Smooth muscle cell (in vitro differentiated cells): Measurements from ENCODE around the gene POLL. TPM values are rescaled to one million over a fixed set of nuclear protein-coding genes. Genes with fewer than 3 reads are reported as not detected.

Source experiments
- DNase-seq: peaks from one replicate; lab custom pipeline; 2025; ENCODE audit not compliant: unreplicated experiment; lab: John Stamatoyannopoulos, UW
- H2AFZ ChIP-seq: fragments of 200-600 bp; sonication (generic); 2 replicates; pipeline ENCODE4 v1.6.0; 2016; ENCODE audit warnings: antibody characterized with exemption, low read depth, mild to moderate bottlenecking
- H3F3A ChIP-seq: fragments of 200-600 bp; sonication (generic); 2 replicates; pipeline ENCODE4 v1.6.0; 2017; ENCODE audit warnings: antibody characterized with exemption, low read depth
- H3K27ac ChIP-seq: fragments of 200-600 bp; sonication (generic); 2 replicates; pipeline ENCODE4 v1.5.1; 2016; ENCODE audit warnings: low read depth, mild to moderate bottlenecking
- H3K27me3 ChIP-seq: fragments of 200-600 bp; sonication (generic); 2 replicates; pipeline ENCODE4 v1.6.1; 2016; ENCODE audit warnings: low read depth, mild to moderate bottlenecking
- H3K36me3 ChIP-seq: fragments of 200-600 bp; sonication (generic); 2 replicates; pipeline ENCODE4 v1.5.1; 2016; ENCODE audit warnings: low read depth
- H3K4me1 ChIP-seq: fragments of 200-600 bp; sonication (generic); 2 replicates; pipeline ENCODE4 v1.5.1; 2016; ENCODE audit warnings: low read depth
- H3K4me2 ChIP-seq: fragments of 200-600 bp; sonication (generic); 2 replicates; pipeline ENCODE4 v1.6.0; 2016; ENCODE audit warnings: mild to moderate bottlenecking
- H3K4me3 ChIP-seq: fragments of 200-600 bp; sonication (generic); 2 replicates; pipeline ENCODE4 v1.5.1; 2016; ENCODE audit warnings: mild to moderate bottlenecking
- H3K79me2 ChIP-seq: fragments of 200-600 bp; sonication (generic); 2 replicates; pipeline ENCODE4 v1.6.0; 2016; ENCODE audit warnings: low read depth, mild to moderate bottlenecking
- H3K9ac ChIP-seq: fragments of 200-600 bp; sonication (generic); 2 replicates; pipeline ENCODE4 v1.6.0; 2016; ENCODE audit warnings: low read depth
- H3K9me3 ChIP-seq: fragments of 200-600 bp; sonication (generic); replicated peaks from 2 replicates; pipeline ENCODE4 v1.5.1; 2016; ENCODE audit warnings: low read depth
- H4K20me1 ChIP-seq: fragments of 200-600 bp; sonication (generic); 2 replicates; pipeline ENCODE4 v1.6.0; 2016; ENCODE audit warnings: low read depth
- WGBS: methylation state at CpG from one replicate; pipeline ENCODE4 v1.1.7; 2016; ENCODE audit warnings: low lambda C conversion rate; 5-methylcytosine and 5-hydroxymethylcytosine counted together
- polyA plus RNA-seq: library from polyadenylated mRNA; unstranded; fragments of >200 nt; fragmentation: Nextera tagmentation; extraction: Ambion mirVana; gene quantifications from 2 replicates; pipeline ENCODE4 v1.2.1, GENCODE V29; 2016
- total RNA-seq: library from RNA; depleted of rRNA; stranded (reverse); fragments of >200 nt; gene quantifications from 2 replicates; pipeline ENCODE4 v1.2.3, GENCODE V29; 2014
- TF ChIP-seq, protein P1 (sequence below): fragments of 200-600 bp; sonication (generic); IDR thresholded peaks from 2 replicates; pipeline ENCODE4 v1.5.1; 2017; ENCODE audit warnings: borderline replicate concordance, mild to moderate bottlenecking, antibody characterized with exemption; ENCODE audit not compliant: insufficient read depth, poor library complexity, severe bottlenecking

The POLL gene
- total and polyA plus RNA-seq, 2 experiments from 2014 or later, result 14.6 to 15.1 TPM

DNA sequence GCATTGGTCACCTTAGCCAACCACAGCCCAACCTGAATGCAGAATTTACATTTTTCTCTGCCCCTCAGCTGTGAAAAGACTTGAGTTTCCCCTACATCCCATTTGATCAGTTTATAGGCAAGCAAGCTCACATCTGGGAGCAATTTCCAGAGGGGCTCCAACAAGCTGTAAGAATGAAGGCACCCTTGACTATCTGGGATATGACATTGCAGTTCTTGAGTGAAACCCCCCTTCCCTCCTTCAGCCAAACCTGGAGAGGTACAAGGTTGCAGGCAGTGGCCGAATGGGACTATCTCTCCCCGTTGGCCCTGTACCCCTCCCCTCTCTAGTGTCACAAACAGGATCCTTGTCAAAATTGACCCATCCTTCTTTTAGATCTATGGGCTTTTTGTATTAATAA lies 30.5 kb downstream of the POLL start:
- Histone ChIP-seq H3K4me2 (no peak overlapping the region), H3K27me3 (no peaks in the 10 kb centered on the region), H4K20me1 (no peaks in the 10 kb centered on the region), H3K4me3 (no peak overlapping the region), H3K9me3 (no peaks in the 10 kb centered on the region), H3K9ac (no peak overlapping the region), H3K36me3 (no peaks in the 10 kb centered on the region), H3F3A (no peaks in the 10 kb centered on the region), H3K79me2 (no peaks in the 10 kb centered on the region), H3K4me1 (no peaks in the 10 kb centered on the region), H3K27ac (no peak overlapping the region), H2AFZ (no peak overlapping the region)
- TF ChIP-seq, protein P1, sequence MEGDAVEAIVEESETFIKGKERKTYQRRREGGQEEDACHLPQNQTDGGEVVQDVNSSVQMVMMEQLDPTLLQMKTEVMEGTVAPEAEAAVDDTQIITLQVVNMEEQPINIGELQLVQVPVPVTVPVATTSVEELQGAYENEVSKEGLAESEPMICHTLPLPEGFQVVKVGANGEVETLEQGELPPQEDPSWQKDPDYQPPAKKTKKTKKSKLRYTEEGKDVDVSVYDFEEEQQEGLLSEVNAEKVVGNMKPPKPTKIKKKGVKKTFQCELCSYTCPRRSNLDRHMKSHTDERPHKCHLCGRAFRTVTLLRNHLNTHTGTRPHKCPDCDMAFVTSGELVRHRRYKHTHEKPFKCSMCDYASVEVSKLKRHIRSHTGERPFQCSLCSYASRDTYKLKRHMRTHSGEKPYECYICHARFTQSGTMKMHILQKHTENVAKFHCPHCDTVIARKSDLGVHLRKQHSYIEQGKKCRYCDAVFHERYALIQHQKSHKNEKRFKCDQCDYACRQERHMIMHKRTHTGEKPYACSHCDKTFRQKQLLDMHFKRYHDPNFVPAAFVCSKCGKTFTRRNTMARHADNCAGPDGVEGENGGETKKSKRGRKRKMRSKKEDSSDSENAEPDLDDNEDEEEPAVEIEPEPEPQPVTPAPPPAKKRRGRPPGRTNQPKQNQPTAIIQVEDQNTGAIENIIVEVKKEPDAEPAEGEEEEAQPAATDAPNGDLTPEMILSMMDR, result no peak
- WGBS, result 100% methylated on average over 2 of the region's 2 CpGs
- no peak for DNase-seq

DNA sequence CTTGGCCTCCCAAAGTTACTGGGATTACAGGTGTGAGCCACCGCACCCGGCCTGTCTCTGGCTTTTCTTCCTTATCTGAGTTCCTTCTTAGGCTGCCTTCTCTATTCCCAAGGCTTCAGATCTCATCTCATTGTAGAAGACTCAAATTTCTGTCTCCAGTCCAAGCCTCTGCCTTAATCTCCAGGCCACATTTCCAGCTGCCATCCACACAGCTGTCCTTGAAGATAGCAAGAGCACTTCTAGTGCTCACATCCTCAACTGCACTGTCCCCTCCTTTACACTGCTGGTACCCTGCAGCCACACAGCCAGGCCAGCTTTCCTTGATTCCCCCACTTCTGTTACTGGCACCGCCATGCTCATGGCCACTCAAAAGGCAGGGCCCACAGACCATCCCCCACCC lies 35.6 kb downstream of the POLL start:
- H3K79me2 ChIP-seq, result no peaks in the 10 kb centered on the region
- no peaks in the 10 kb centered on the region for H3K27me3 ChIP-seq
- no peak for DNase-seq
- no peaks in the 10 kb centered on the region for H3K4me1 ChIP-seq
- H3K27ac ChIP-seq, result no peak overlapping the region
- H3K36me3 ChIP-seq, result no peaks in the 10 kb centered on the region
- no peak overlapping the region for H3K9ac ChIP-seq
- no peak overlapping the region for H3K4me3 ChIP-seq
- TF ChIP-seq, protein P1, result no peak
- H3K9me3 ChIP-seq, result no peaks in the 10 kb centered on the region
- WGBS, result 97% methylated on average over 3 of the region's 3 CpGs
- H3F3A ChIP-seq, result no peaks in the 10 kb centered on the region
- no peak overlapping the region for H2AFZ ChIP-seq
- H4K20me1 ChIP-seq, result no peaks in the 10 kb centered on the region
- no peak overlapping the region for H3K4me2 ChIP-seq

DNA sequence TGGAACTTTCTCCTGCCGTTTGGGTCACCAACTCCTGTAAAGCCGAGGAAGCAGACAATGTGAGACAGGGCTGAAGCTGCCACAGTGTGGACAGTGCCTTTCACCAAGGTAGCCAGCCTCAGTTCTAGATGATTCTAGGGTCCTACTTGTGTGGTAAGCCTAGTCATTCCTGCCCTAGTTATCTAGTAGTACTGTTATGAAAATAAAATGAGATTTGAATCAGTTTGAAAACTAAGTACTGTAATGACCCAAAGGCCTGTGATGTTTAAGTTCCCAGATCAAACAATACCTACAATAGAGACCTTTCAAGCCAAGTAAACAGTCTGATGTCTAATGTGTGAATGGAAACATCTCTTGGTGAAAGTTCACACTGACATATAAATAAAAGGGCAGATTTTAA lies 37.1 kb downstream of the POLL start:
- Histone ChIP-seq H4K20me1 (no peaks in the 10 kb centered on the region), H3K36me3 (no peaks in the 10 kb centered on the region), H2AFZ (no peak overlapping the region), H3K4me1 (no peaks in the 10 kb centered on the region), H3K9me3 (no peaks in the 10 kb centered on the region), H3K9ac (no peak overlapping the region), H3K27me3 (no peaks in the 10 kb centered on the region), H3K79me2 (no peaks in the 10 kb centered on the region), H3K4me3 (no peak overlapping the region), H3F3A (no peaks in the 10 kb centered on the region), H3K27ac (no peak overlapping the region), H3K4me2 (no peak overlapping the region)
- 100% methylated on average over 2 of the region's 2 CpGs for WGBS
- TF ChIP-seq, protein P1, result no peak
- DNase-seq, result no peak

DNA sequence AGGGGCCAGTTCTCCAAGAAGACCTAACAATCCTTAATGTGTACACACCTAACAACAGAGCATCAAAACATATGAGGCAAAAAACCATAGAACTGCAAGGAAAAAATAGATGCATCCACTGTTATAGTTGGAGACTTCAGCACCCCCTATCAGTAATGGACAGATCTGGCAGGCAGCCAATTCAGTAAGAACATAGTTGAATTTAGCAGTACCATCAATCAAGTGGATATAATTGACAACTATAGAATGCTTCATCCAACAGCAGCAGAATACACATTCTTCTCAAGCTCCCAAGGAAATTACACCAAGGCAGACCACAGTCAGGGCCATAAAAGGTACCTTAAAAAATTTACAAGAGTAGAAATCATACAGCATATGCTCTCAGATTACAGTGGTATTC lies 42.2 kb downstream of the POLL start:
- H3K79me2 ChIP-seq, result no peaks in the 10 kb centered on the region
- H3K4me3 ChIP-seq, result no peak overlapping the region
- no peak overlapping the region for H3K4me2 ChIP-seq
- H3K9ac ChIP-seq, result no peak overlapping the region
- no peaks in the 10 kb centered on the region for H3K27me3 ChIP-seq
- H2AFZ ChIP-seq, result no peak overlapping the region
- no peaks in the 10 kb centered on the region for H4K20me1 ChIP-seq
- no peaks in the 10 kb centered on the region for H3K9me3 ChIP-seq
- no peaks in the 10 kb centered on the region for H3K36me3 ChIP-seq
- H3K4me1 ChIP-seq, result no peaks in the 10 kb centered on the region
- TF ChIP-seq, protein P1, result no peak
- no peaks in the 10 kb centered on the region for H3F3A ChIP-seq
- no peak for DNase-seq
- H3K27ac ChIP-seq, result no peak overlapping the region
